Breast epithelium (tissue), 3 donors: ENCODE measurements around the gene IDH3A.

ENCODE experiments used
- CTCF ChIP-seq, 3 donors: fragments of 450-650 bp; IDR thresholded peaks; one replicate each; pipeline ENCODE4 v1.5.1; 2016 to 2017; ENCODE audit warnings: antibody characterized with exemption in 3 of 3, mild to moderate bottlenecking in 3 of 3, moderate library complexity in 3 of 3
- POLR2AphosphoS5 ChIP-seq, 3 donors: sonication (generic); formaldehyde crosslinking; IDR thresholded peaks; one replicate each; pipeline ENCODE4 v1.6.1; 2017; ENCODE audit warnings: antibody characterized with exemption in 3 of 3

- TF ChIP-seq POLR2AphosphoS5 (IDR thresholded peaks at IDR 0.05) (no peak), CTCF (IDR thresholded peaks at IDR 0.05) (no peak)
These were observed 43.5 kb upstream of the IDH3A start for GRCh38 chr15:78105476-78106241.
